NAMALWA (cell line): Measurements from ENCODE around the gene CDC37.
"Not testable (repeated sequence)": the region's sequence is repeated elsewhere in the genome, so short reads cannot be mapped to it uniquely, and the experiment has no call there.

ENCODE experiments used
- DNase-seq: peaks from one replicate; pipeline ENCODE4 v3.0.0-alpha.2; 2015; ENCODE audit warnings: low spot score

Gene CDC37

GRCh38 chr19:10393137-10393536 lies 10.2 kb downstream of the CDC37 start:
- no peak for DNase-seq

DNA sequence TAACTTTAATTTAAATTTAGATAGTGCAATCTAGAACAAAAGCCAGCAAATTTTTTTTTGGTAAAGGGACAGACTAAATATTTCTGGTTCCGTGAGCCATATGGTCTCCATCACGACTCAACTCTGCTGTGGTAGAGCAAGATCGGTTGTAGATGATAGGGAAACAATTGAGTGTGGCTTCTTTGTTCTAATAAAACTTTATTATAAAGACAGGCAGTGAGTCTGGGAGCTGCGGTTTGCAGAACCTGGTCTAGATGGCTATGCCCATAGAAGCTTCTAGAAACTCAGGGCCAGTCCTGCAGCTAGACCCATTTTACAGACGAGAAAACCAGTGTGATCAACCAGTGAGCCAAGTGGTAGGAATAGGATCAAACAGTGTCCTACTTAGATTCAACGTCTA lies 11.2 kb downstream of the CDC37 start:
- no peak for DNase-seq

DNA sequence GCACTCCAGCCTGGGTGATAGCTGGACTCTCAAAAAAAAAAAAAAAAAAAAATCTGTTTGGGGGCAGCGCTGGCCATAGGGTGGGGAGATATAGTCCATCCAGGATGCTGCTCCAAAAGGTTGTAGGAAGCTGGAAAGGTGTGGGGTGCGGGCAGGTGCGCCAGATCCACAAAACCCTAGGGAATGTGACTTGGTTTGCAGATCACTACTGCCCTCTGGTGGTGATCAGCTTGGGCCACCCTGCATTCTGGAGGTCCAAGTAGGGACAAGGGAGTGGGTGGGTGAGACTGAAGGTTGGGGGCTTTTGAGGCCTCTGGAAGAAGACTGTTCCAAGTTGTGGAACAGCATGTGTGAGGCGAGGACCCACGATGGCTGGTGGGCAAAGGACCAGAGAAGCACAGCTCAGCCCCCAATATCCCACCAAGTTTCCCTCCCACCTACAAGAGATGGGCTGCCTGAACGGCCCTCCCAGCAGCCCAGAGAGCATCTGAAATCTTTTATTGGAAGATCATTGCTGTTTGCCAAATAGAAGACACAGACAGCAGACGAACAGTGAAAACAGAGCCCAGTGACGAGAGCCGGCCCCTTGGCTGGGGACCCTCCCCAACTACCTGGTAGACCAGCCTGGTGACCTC lies 12.6 kb downstream of the CDC37 start:
- peak; percentile 75 for DNase-seq

- DNase-seq, result peak; percentile 69
Measured at GRCh38 chr19:10389863-10390262, 13.5 kb downstream of the CDC37 start.

- DNase-seq, result peak; percentile 80
Measured at GRCh38 chr19:10388957-10389356, 14.4 kb downstream of the CDC37 start.

GRCh38 chr19:10384580-10384979 lies 18.8 kb downstream of the CDC37 start:
- no peak for DNase-seq

DNA sequence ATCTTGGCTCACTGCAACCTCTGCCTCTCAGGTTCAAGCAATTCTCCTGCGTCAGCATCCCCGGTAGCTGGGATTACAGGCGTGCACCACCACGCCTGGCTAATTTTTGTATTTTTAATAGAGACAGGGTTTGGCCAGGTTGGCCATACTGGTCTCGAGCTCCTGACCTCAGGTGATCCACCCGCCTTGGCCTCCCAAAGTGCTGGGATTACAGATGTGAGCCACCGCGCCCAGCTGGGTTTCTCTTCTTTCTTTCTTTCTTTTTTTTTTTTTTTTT lies 20.2 kb downstream of the CDC37 start:
- DNase-seq, result not testable (repeated sequence)

DNA sequence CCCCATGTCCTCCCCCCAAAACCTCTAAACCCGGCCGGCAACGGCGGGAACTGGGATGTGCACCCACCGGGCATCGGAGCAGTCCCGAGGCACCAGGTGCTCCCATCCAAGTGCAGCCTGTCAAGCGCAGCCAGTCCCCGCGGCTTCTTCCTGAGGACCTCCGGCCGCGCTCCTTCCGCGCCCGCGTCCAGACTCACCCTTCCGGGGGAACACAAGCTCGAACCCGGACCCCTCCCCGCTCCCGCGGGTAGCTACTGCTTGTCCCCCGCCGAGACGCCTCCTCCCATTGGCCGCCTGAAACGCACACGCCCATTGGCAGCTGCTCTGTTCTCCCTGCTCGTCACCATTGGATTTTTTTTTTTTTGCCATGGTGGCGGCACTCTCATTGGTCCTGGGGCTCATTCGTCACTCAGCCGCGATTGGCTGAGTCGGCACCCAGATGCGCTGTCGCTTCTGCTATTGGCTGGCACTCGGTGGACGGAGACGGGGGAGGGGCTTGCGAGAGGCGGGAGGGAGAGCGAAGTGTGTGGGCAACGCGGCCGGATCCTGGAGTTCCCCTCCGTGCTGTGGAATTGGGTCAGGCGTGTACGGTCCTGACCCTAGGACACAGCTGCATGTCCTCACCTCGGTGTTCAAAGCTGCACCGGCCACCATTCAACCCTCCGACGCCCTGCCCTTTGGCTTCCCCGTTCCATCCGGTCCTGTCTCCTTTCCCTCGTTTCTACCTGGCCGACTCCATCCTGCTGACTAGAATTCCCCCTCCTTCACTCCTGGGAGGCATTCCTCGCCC lies 22.8 kb downstream of the CDC37 start, which contains the start of gene TYK2:
Gene TYK2 (minus strand): TSS at position 260 of the 790 bp plus-strand sequence. CDS start 2,166 bp downstream, outside the sequence.
- peak; percentile 99 for DNase-seq

- no peak for DNase-seq
Measured at GRCh38 chr19:10379880-10380312, 23.4 kb downstream of the CDC37 start.

GRCh38 chr19:10378124-10378523 lies 25.2 kb downstream of the CDC37 start:
- no peak for DNase-seq

DNA sequence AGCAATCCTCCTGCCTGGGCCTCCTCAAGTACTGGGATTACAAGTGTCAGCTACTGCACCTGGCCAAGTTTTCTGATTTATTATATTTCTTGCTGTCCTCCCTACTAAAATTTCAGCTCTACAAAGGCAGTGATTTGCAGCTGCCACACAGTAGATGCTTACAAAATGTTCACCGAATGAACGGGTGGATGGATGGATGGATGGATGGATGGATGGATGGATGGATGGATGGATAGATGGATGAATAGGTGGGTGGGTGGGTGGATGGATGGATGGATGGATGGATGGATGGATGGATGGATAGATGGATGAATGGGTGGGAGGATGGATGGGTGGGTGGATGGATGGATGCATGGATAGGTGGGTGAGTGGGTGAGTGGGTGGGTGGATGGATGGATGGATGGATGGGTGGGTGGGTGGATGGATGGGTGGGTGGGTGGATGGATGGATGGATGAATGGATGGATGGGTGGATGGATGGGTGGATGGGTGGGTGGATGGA lies 26.2 kb downstream of the CDC37 start:
- not testable (repeated sequence) for DNase-seq

- no peak for DNase-seq
Measured at GRCh38 chr19:10374931-10375330, 28.4 kb downstream of the CDC37 start.

- no peak for DNase-seq
Measured at GRCh38 chr19:10372690-10373089, 30.7 kb downstream of the CDC37 start.

- DNase-seq, result no peak
Measured at GRCh38 chr19:10368101-10368803, 35.1 kb downstream of the CDC37 start.

- not testable (repeated sequence) for DNase-seq
Measured at GRCh38 chr19:10366950-10367512, 36.3 kb downstream of the CDC37 start.

GRCh38 chr19:10365518-10365917 lies 37.8 kb downstream of the CDC37 start:
- DNase-seq, result no peak

DNA sequence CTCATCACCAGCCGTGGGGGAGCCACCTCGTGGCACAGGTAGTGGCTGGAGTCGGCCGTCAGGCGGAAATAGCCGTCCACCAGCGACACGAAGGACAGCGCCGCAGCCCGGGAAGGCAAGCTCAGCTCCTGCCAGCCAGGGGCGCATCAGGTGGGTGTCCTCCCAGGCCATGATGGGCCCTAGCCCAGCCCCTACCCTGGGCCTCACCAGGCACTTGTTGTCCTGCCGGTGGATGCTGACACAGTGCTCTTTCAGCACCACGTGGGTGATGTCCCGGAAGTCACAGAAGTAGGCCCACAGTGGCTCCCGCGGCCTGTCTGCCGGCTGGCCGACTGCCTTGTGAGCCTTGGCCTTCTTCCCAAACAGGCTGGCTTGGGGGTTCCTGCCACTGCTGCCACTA lies 38.7 kb downstream of the CDC37 start:
- no peak for DNase-seq

GRCh38 chr19:10363789-10364281 lies 39.5 kb downstream of the CDC37 start:
- no peak for DNase-seq

- DNase-seq, result no peak
Measured at GRCh38 chr19:10362259-10362658, 41.1 kb downstream of the CDC37 start.

DNA sequence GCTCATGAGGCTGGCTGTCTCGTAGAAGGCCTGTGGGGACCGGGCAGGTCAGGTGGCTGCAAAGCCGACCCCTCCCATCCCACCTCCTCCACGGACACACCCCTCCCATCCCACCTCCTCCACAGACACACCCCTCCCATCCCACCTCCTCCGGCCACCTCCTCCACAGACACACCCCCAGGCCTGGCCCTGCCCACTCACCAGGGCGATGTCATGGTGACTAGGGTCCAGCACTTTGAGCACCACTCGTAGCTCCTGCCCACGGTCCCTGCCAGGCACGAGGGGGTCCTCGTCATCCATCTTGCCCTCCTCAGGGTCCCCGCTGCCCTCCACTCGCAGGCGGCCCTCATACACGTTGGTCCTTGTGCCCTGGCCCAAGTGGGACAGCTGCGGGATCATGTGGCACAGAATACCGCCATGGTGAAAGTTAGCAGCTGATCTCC lies 41.8 kb downstream of the CDC37 start:
- no peak for DNase-seq

- DNase-seq, result no peak
Measured at GRCh38 chr19:10356431-10356830, 46.9 kb downstream of the CDC37 start.

GRCh38 chr19:10353793-10354391 lies 49.5 kb downstream of the CDC37 start:
- peak; percentile 88 for DNase-seq
